HepG2 (cell line): ENCODE measurements around the gene TNFAIP8L2. TPM values are rescaled to one million over a fixed set of nuclear protein-coding genes. Genes with fewer than 3 reads are reported as not detected.

Experiments used
- ATAD3A ChIP-seq: sonication (generic); formaldehyde crosslinking; IDR thresholded peaks from 2 replicates; pipeline ENCODE4 v1.4.0; 2020; ENCODE audit warnings: missing genetic modification reagents
- ATF7-NPFF ChIP-seq: sonication (generic); formaldehyde crosslinking; IDR thresholded peaks from 2 replicates; pipeline ENCODE4 v1.8.1; 2023; ENCODE audit warnings: mild to moderate bottlenecking, low read depth, missing genetic modification reagents, moderate library complexity
- FLYWCH1 ChIP-seq: sonication (generic); formaldehyde crosslinking; IDR thresholded peaks from 2 replicates; pipeline ENCODE4 v1.8.1; 2023; ENCODE audit warnings: mild to moderate bottlenecking, missing genetic modification reagents
- FOXA1 ChIP-seq, 2 experiments: fragments of 450-650 bp in 1 of 2; sonication (generic) in 1 of 2; formaldehyde crosslinking in 1 of 2; IDR thresholded peaks; 2 replicates each; pipeline versions ENCODE4 v1.4.0 to v1.6.1; 2016 to 2020; ENCODE audit warnings: missing genetic modification reagents in 1 of 2
- JARID2 ChIP-seq: sonication (generic); formaldehyde crosslinking; IDR thresholded peaks from 2 replicates; pipeline ENCODE4 v1.8.1; 2023; ENCODE audit warnings: missing genetic modification reagents, inconsistent platforms; ENCODE audit not compliant: insufficient replicate concordance
- MAFF ChIP-seq: IDR thresholded peaks from 2 replicates; pipeline ENCODE4 v1.6.1; 2011; ENCODE audit warnings: low read depth, low read length, improper control_type of control experiment
- MYNN ChIP-seq: sonication (generic); formaldehyde crosslinking; IDR thresholded peaks from 2 replicates; pipeline ENCODE4 v1.4.0; 2020; ENCODE audit warnings: mild to moderate bottlenecking, low read depth, missing genetic modification reagents
- NFE2L1 ChIP-seq: sonication (generic); formaldehyde crosslinking; IDR thresholded peaks from 2 replicates; pipeline ENCODE4 v1.4.0; 2020; ENCODE audit warnings: missing genetic modification reagents, mild to moderate bottlenecking, borderline replicate concordance
- NFKB2 ChIP-seq: sonication (generic); formaldehyde crosslinking; IDR thresholded peaks from 2 replicates; pipeline ENCODE4 v1.4.0; 2020; ENCODE audit warnings: missing genetic modification reagents, borderline replicate concordance
- PITX1 ChIP-seq: sonication (generic); formaldehyde crosslinking; IDR thresholded peaks from 2 replicates; pipeline ENCODE4 v1.5.1; 2020; ENCODE audit warnings: mild to moderate bottlenecking, missing genetic modification reagents
- POLR2AphosphoS5 ChIP-seq: IDR thresholded peaks from 2 replicates; pipeline ENCODE4 v1.6.1; 2012; ENCODE audit warnings: low read depth, low read length
- SYNCRIP ChIP-seq: fragments of 200-400 bp; formaldehyde crosslinking; IDR thresholded peaks from 2 replicates; pipeline ENCODE4 v1.6.1; 2018; ENCODE audit warnings: mild to moderate bottlenecking, low read depth, low read length; ENCODE audit not compliant: insufficient read depth
- ZNF205 ChIP-seq: IDR thresholded peaks from 2 replicates; pipeline ENCODE4 v1.6.1; 2018; ENCODE audit warnings: missing biosample characterization, missing genetic modification reagents
- ZNF230 ChIP-seq: sonication (generic); formaldehyde crosslinking; IDR thresholded peaks from 2 replicates; pipeline ENCODE4 v1.4.0; 2020; ENCODE audit warnings: mild to moderate bottlenecking, missing genetic modification reagents
- ZNF274 ChIP-seq: sonication (generic); formaldehyde crosslinking; IDR thresholded peaks from 2 replicates; pipeline ENCODE4 v1.5.1; 2020; ENCODE audit warnings: mild to moderate bottlenecking, missing genetic modification reagents
- ZNF430 ChIP-seq: sonication (generic); formaldehyde crosslinking; IDR thresholded peaks from 2 replicates; pipeline ENCODE4 v1.9.0; 2021; ENCODE audit warnings: mild to moderate bottlenecking, missing genetic modification reagents
- ZNF605 ChIP-seq: sonication (generic); formaldehyde crosslinking; IDR thresholded peaks from 2 replicates; pipeline ENCODE4 v1.8.0; 2022; ENCODE audit warnings: mild to moderate bottlenecking, missing genetic modification reagents
- ZNF709 ChIP-seq: sonication (generic); formaldehyde crosslinking; IDR thresholded peaks from 2 replicates; pipeline ENCODE4 v1.5.0; 2020; ENCODE audit warnings: mild to moderate bottlenecking, missing genetic modification reagents
- ZNF782 ChIP-seq: sonication (generic); formaldehyde crosslinking; IDR thresholded peaks from 2 replicates; pipeline ENCODE4 v1.4.0; 2020; ENCODE audit warnings: missing genetic modification reagents, mild to moderate bottlenecking, borderline replicate concordance
- ZNF891 ChIP-seq: sonication (generic); formaldehyde crosslinking; IDR thresholded peaks from 2 replicates; pipeline ENCODE4 v1.5.0; 2020; ENCODE audit warnings: mild to moderate bottlenecking, missing genetic modification reagents
- polyA plus RNA-seq, 8 experiments: library from polyadenylated mRNA; depleted of rRNA in 3 of 8; stranded (reverse) in 7 of 8; unstranded in 1 of 8; fragments of >200 nt; fragmentation: Illumina TruSeq in 4 of 8; extraction: Trizol in 4 of 8; gene quantifications; 2 replicates each; pipeline versions ENCODE4 v1.2.1 to v1.2.3, GENCODE V29; 2011 to 2016; ENCODE audit warnings: low read depth in 4 of 8, missing spikeins in 1 of 8, mixed read lengths in 1 of 8; ENCODE audit not compliant: insufficient read depth in 1 of 8
- total RNA-seq, 5 experiments: library from RNA; depleted of rRNA; stranded (reverse); fragments of >200 nt; fragmentation: Illumina TruSeq; extraction: Trizol; gene quantifications; 2 replicates each; pipeline ENCODE4 v1.2.3, GENCODE V29; 2016; ENCODE audit warnings: low read depth in 1 of 5
- TF ChIP-seq, protein P1 (sequence below): sonication (generic); formaldehyde crosslinking; IDR thresholded peaks from 2 replicates; pipeline ENCODE4 v1.8.0; 2022; ENCODE audit warnings: missing genetic modification reagents, mild to moderate bottlenecking, borderline replicate concordance
- TF ChIP-seq, protein P2 (sequence below): sonication (generic); formaldehyde crosslinking; IDR thresholded peaks from 2 replicates; pipeline ENCODE4 v1.4.0; 2020; ENCODE audit warnings: low read depth, mild to moderate bottlenecking, missing genetic modification reagents
- TF ChIP-seq, protein P3 (sequence below): sonication (generic); formaldehyde crosslinking; IDR thresholded peaks from 2 replicates; pipeline ENCODE4 v1.4.0; 2020; ENCODE audit warnings: low read depth, missing genetic modification reagents
- TF ChIP-seq, protein P4 (sequence below): sonication (generic); formaldehyde crosslinking; IDR thresholded peaks from 2 replicates; pipeline ENCODE4 v1.4.0; 2020; ENCODE audit warnings: missing genetic modification reagents, borderline replicate concordance

TNFAIP8L2 gene
- total and polyA plus RNA-seq, 2 of the 13 experiments (the other 11 are each of a cell fraction or from before 2014, with no cell fraction given): not detected

DNA sequence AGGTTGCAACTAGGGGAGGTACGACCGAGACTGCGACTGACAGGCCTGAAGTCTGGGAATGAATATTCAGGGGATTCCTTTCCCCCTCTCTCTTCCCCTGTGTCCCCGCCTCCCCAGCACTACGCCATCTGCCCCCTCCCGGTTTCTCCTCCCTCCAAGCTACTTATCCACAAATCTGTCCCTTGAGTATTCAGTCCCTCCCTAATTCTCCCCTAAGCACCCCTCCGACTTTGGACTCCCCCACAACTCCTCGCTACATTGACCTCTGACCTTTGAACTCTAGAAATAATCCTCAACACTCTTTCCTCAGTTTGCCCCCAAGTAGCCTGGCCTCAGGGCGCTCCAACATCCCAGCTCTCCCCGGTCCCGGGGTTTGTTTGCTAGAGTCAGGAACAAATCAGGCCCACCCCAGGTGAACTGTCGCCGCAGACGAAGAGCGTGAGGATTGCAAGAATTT is 8.9 kb downstream of the TNFAIP8L2 start (continued):
- TF ChIP-seq, protein P1, sequence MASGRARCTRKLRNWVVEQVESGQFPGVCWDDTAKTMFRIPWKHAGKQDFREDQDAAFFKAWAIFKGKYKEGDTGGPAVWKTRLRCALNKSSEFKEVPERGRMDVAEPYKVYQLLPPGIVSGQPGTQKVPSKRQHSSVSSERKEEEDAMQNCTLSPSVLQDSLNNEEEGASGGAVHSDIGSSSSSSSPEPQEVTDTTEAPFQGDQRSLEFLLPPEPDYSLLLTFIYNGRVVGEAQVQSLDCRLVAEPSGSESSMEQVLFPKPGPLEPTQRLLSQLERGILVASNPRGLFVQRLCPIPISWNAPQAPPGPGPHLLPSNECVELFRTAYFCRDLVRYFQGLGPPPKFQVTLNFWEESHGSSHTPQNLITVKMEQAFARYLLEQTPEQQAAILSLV (CRISPR knock-in tag): no peak
- no peak for TF ChIP-seq ATAD3A (CRISPR knock-in tag)
- no peak for TF ChIP-seq POLR2AphosphoS5
- TF ChIP-seq ZNF891: no peak
- 0 out of 2 replicates have a peak, but pooled peaks have one; percentile 1 for TF ChIP-seq ZNF430 (CRISPR knock-in tag)
- TF ChIP-seq, protein P2, sequence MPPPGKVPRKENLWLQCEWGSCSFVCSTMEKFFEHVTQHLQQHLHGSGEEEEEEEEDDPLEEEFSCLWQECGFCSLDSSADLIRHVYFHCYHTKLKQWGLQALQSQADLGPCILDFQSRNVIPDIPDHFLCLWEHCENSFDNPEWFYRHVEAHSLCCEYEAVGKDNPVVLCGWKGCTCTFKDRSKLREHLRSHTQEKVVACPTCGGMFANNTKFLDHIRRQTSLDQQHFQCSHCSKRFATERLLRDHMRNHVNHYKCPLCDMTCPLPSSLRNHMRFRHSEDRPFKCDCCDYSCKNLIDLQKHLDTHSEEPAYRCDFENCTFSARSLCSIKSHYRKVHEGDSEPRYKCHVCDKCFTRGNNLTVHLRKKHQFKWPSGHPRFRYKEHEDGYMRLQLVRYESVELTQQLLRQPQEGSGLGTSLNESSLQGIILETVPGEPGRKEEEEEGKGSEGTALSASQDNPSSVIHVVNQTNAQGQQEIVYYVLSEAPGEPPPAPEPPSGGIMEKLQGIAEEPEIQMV (CRISPR knock-in tag): no peak
- TF ChIP-seq MAFF: no peak
- no peak for TF ChIP-seq SYNCRIP
- no peak for TF ChIP-seq ZNF205 (CRISPR knock-in tag)
- no peak; the same call in 1 of the 2 replicates for TF ChIP-seq ZNF605
- 0 out of 2 replicates have a peak, but pooled peaks have one; percentile 37 for TF ChIP-seq ZNF230 (CRISPR knock-in tag)
- TF ChIP-seq NFKB2: no peak
- no peak for TF ChIP-seq FLYWCH1 (CRISPR knock-in tag)
- peak; percentile 48; the same call in 1 of the 2 replicates for TF ChIP-seq ZNF782 (CRISPR knock-in tag)
- TF ChIP-seq PITX1 (CRISPR knock-in tag): no peak
- no peak for TF ChIP-seq MYNN (CRISPR knock-in tag)
- TF ChIP-seq NFE2L1 (CRISPR knock-in tag): no peak
- TF ChIP-seq, protein P3, sequence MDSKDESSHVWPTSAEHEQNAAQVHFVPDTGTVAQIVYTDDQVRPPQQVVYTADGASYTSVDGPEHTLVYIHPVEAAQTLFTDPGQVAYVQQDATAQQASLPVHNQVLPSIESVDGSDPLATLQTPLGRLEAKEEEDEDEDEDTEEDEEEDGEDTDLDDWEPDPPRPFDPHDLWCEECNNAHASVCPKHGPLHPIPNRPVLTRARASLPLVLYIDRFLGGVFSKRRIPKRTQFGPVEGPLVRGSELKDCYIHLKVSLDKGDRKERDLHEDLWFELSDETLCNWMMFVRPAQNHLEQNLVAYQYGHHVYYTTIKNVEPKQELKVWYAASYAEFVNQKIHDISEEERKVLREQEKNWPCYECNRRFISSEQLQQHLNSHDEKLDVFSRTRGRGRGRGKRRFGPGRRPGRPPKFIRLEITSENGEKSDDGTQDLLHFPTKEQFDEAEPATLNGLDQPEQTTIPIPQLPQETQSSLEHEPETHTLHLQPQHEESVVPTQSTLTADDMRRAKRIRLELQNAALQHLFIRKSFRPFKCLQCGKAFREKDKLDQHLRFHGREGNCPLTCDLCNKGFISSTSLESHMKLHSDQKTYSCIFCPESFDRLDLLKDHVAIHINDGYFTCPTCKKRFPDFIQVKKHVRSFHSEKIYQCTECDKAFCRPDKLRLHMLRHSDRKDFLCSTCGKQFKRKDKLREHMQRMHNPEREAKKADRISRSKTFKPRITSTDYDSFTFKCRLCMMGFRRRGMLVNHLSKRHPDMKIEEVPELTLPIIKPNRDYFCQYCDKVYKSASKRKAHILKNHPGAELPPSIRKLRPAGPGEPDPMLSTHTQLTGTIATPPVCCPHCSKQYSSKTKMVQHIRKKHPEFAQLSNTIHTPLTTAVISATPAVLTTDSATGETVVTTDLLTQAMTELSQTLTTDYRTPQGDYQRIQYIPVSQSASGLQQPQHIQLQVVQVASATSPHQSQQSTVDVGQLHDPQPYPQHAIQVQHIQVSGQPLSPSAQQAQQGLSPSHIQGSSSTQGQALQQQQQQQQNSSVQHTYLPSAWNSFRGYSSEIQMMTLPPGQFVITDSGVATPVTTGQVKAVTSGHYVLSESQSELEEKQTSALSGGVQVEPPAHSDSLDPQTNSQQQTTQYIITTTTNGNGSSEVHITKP (CRISPR knock-in tag): peak; percentile 70
- TF ChIP-seq, protein P4, sequence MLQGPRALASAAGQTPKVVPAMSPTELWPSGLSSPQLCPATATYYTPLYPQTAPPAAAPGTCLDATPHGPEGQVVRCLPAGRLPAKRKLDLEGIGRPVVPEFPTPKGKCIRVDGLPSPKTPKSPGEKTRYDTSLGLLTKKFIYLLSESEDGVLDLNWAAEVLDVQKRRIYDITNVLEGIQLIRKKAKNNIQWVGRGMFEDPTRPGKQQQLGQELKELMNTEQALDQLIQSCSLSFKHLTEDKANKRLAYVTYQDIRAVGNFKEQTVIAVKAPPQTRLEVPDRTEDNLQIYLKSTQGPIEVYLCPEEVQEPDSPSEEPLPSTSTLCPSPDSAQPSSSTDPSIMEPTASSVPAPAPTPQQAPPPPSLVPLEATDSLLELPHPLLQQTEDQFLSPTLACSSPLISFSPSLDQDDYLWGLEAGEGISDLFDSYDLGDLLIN (CRISPR knock-in tag): no peak
- no peak for TF ChIP-seq ATF7-NPFF
- TF ChIP-seq ZNF709 (CRISPR knock-in tag): no peak
- TF ChIP-seq FOXA1 (IDR thresholded peaks at IDR 0.05): no peak
- no peak for TF ChIP-seq FOXA1 (CRISPR knock-in tag; IDR thresholded peaks at IDR 0.05)
- peak; percentile 21 for TF ChIP-seq JARID2
- TF ChIP-seq ZNF274 (CRISPR knock-in tag): no peak
